Neuronal stem cell (in vitro differentiated cells): ENCODE results near the gene GRIN2D.

Experiments
- DNase-seq: peaks from one replicate; pipeline ENCODE4 v3.0.0-alpha.2; 2013; ENCODE audit warnings: low spot score
- H2AFZ ChIP-seq: one replicate; pipeline ENCODE4 v1.6.1; 2013; ENCODE audit warnings: mild to moderate bottlenecking, low read length, inconsistent platforms
- H2AK5ac ChIP-seq: 2 replicates; pipeline ENCODE4 v1.6.1; 2013; ENCODE audit warnings: low read depth, mild to moderate bottlenecking, inconsistent platforms, low read length, moderate library complexity, mixed read lengths
- H2BK120ac ChIP-seq: 2 replicates; pipeline ENCODE4 v1.6.1; 2013; ENCODE audit warnings: low read depth, mild to moderate bottlenecking, inconsistent platforms, low read length, moderate library complexity, mixed read lengths
- H2BK12ac ChIP-seq: one replicate; pipeline ENCODE4 v1.6.1; 2013; ENCODE audit warnings: low read length, inconsistent platforms
- H2BK15ac ChIP-seq: 2 replicates; pipeline ENCODE4 v1.6.1; 2013; ENCODE audit warnings: mild to moderate bottlenecking, low read length, inconsistent platforms, mixed read lengths
- H2BK5ac ChIP-seq: one replicate; pipeline ENCODE4 v1.6.1; 2013; ENCODE audit warnings: inconsistent platforms, mild to moderate bottlenecking, low read length, moderate library complexity
- H3K14ac ChIP-seq: one replicate; pipeline ENCODE4 v1.6.1; 2013; ENCODE audit warnings: low read length, inconsistent platforms
- H3K18ac ChIP-seq: 2 replicates; pipeline ENCODE4 v1.6.1; 2013; ENCODE audit warnings: low read length, inconsistent platforms
- H3K23ac ChIP-seq: 2 replicates; pipeline ENCODE4 v1.6.1; 2013; ENCODE audit warnings: low read depth, mild to moderate bottlenecking, mixed read lengths, low read length, inconsistent platforms; ENCODE audit not compliant: poor library complexity
- H3K27ac ChIP-seq: replicated peaks from 3 replicates; pipeline ENCODE4 v1.5.1; 2013; ENCODE audit warnings: low read length, inconsistent platforms
- H3K27me3 ChIP-seq, 3 experiments: 2 replicates each; pipeline ENCODE4 v1.6.1; 2013; ENCODE audit warnings: low read length in 3 of 3, mild to moderate bottlenecking in 2 of 3, inconsistent platforms in 1 of 3, low read depth in 1 of 3, mixed read lengths in 1 of 3, moderate library complexity in 1 of 3; ENCODE audit not compliant: control insufficient read depth in 3 of 3, insufficient read depth in 3 of 3
- H3K36me3 ChIP-seq, 2 donors: replicated peaks in 1 of 2; 2 replicates each; pipeline ENCODE4 v1.6.1; 2013; ENCODE audit warnings: low read length in 2 of 2; ENCODE audit not compliant: control insufficient read depth in 2 of 2, insufficient read depth in 2 of 2
- H3K4ac ChIP-seq: 2 replicates; pipeline ENCODE4 v1.6.1; 2013; ENCODE audit warnings: inconsistent platforms, mild to moderate bottlenecking, low read length, moderate library complexity
- H3K4me1 ChIP-seq, 2 donors: 1 replicate in 1 of 2; 2 replicates in 1 of 2; pipeline ENCODE4 v1.6.1; 2013; ENCODE audit warnings: low read length in 2 of 2, low read depth in 1 of 2; ENCODE audit not compliant: control insufficient read depth in 2 of 2, insufficient read depth in 1 of 2
- H3K4me2 ChIP-seq: one replicate; pipeline ENCODE4 v1.6.1; 2013; ENCODE audit warnings: mild to moderate bottlenecking, low read length, inconsistent platforms; ENCODE audit not compliant: insufficient read depth, poor library complexity, severe bottlenecking
- H3K4me3 ChIP-seq, 2 donors: 2 replicates each; pipeline ENCODE4 v1.5.1; 2013; ENCODE audit warnings: low read length in 2 of 2, mild to moderate bottlenecking in 2 of 2, inconsistent platforms in 1 of 2, moderate library complexity in 1 of 2
- H3K79me1 ChIP-seq: one replicate; pipeline ENCODE4 v1.6.1; 2013; ENCODE audit warnings: low read depth, mild to moderate bottlenecking, inconsistent platforms, low read length, moderate library complexity
- H3K9ac ChIP-seq: one replicate; pipeline ENCODE4 v1.6.1; 2013; ENCODE audit warnings: mild to moderate bottlenecking, low read depth, low read length, inconsistent platforms; ENCODE audit not compliant: poor library complexity
- H3K9me3 ChIP-seq, 2 donors: replicated peaks in 1 of 2; 2 replicates each; pipeline versions ENCODE3 to v1.6.1; 2013; ENCODE audit warnings: low read length in 2 of 2, mild to moderate bottlenecking in 2 of 2, inconsistent platforms in 1 of 2, low read depth in 1 of 2, mixed read lengths in 1 of 2, moderate library complexity in 1 of 2; ENCODE audit not compliant: control insufficient read depth in 2 of 2, insufficient read depth in 1 of 2
- H4K8ac ChIP-seq: one replicate; pipeline ENCODE4 v1.6.1; 2013; ENCODE audit warnings: low read depth, mild to moderate bottlenecking, inconsistent platforms, low read length, moderate library complexity
- H4K91ac ChIP-seq: one replicate; pipeline ENCODE4 v1.6.1; 2013; ENCODE audit warnings: low read length, low read depth, mild to moderate bottlenecking, inconsistent platforms; ENCODE audit not compliant: poor library complexity
- WGBS, 2 donors: extraction: QIAGEN DNeasy Blood & Tissue Kit; methylation state at CpG; one replicate each; pipeline ENCODE4 v1.1.7; 2013; ENCODE audit warnings: missing lambda C conversion rate in 2 of 2, mixed read lengths in 1 of 2; ENCODE audit not compliant: insufficient read length in 2 of 2, insufficient replicate concordance in 1 of 2; ENCODE audit errors: extremely low coverage in 2 of 2; 5-methylcytosine and 5-hydroxymethylcytosine counted together

Gene GRIN2D

DNA sequence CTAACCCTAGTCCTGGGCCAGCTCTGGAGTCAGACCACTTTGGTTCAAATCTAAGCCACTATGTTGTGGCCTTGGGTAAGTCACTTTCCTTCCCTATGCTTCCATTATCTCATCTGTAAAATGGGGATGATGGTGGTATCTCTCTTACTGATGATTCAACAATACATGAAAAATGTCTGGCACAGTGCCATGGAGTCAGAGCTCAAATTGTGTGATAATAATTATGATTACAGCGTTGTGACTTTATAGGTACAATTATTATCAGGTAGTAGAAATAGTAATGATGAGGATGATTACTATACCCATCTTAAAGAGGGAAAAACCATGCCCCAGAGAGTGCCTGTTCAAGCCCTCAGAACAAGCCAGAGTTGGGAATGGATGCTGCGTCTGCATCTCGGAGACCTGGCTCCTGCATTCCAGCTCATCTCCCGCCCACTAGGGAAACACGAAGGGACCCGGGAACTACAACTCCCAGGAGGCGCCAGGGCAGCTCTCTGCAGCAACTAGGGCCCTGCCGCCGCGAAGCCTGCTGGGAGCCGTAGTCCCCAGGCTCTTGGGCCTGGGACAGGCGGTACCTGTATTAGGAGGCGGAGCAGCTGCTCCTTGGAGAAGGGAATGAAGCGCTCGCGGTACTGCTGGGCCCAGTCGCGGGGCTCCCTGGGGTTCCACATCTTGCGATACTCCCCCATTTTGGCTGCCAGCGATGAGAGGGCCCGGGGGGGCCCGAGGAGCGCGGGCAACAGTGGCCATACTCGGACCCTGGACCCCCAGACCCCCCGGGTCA, 30.6 kb upstream of the GRIN2D start:
- Histone ChIP-seq H3K4me2 (peak overlapping the region; percentile 94), H3K36me3 (no peaks in the 10 kb centered on the region), H3K4me3 (peak overlapping the region; percentile 66 to 70), H4K8ac (no peak overlapping the region), H4K91ac (no peak overlapping the region), H3K9me3 (peaks cover 0 to 4% of the 10 kb centered on the region in 2 donors), H3K14ac (no peak overlapping the region), H3K4ac (no peak overlapping the region), H3K23ac (no peak overlapping the region), H2BK5ac (no peak overlapping the region), H3K4me1 (peaks cover 3 to 9% of the 10 kb centered on the region in 2 donors), H2BK12ac (no peak overlapping the region), H2AFZ (peak overlapping the region; percentile 90), H2AK5ac (peak overlapping the region; percentile 87), H2BK15ac (peak overlapping the region; percentile 70), H3K27me3 (peaks cover 0 to 12% (median 0%) of the 10 kb centered on the region in 3 experiments), H3K18ac (peak overlapping the region; percentile 94), H2BK120ac (peak overlapping the region; percentile 19), H3K9ac (peak overlapping the region; percentile 79), H3K79me1 (no peaks in the 10 kb centered on the region), H3K27ac (peak overlapping the region; percentile 72)
- WGBS, 2 donors = no CpG with 5 or more reads among the region's 26 CpGs
- peak; percentile 90 for DNase-seq

DNA sequence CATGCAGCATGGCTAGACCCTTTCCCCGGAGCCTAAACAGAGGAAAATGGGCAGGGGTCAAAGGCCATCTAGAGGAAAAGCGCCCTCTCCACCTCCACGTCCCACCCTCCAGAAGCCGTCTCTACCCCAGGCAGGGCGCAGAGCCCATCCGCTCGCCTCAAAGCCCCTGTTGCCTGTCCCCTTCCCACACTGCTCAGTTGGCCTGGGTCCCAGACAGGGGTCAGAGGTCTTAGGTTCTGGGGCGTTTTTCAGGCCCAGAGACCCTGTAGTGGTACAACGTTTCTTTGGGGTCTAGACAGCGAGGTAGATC, 30.0 kb upstream of the GRIN2D start:
- no peak for DNase-seq
- H3K79me1 ChIP-seq = no peaks in the 10 kb centered on the region
- H3K23ac ChIP-seq = no peak overlapping the region
- H2BK5ac ChIP-seq = no peak overlapping the region
- peak overlapping the region; percentile 72 for H3K27ac ChIP-seq
- H3K4me2 ChIP-seq = peak overlapping the region; percentile 94
- H3K36me3 ChIP-seq = no peaks in the 10 kb centered on the region
- peak overlapping the region; percentile 94 for H3K18ac ChIP-seq
- peak overlapping the region; percentile 87 for H2AK5ac ChIP-seq
- WGBS, 2 donors = no CpG with 5 or more reads among the region's 10 CpGs
- no peak overlapping the region for H3K4ac ChIP-seq
- peak overlapping the region; percentile 79 for H3K9ac ChIP-seq
- H2BK120ac ChIP-seq = peak overlapping the region; percentile 19
- H2AFZ ChIP-seq = peak overlapping the region; percentile 90
- peaks cover 0 to 7% (median 0%) of the 10 kb centered on the region in 3 experiments for H3K27me3 ChIP-seq
- peak overlapping the region; percentile 49 for H3K14ac ChIP-seq
- H4K8ac ChIP-seq = no peak overlapping the region
- peaks cover 0 to 4% of the 10 kb centered on the region in 2 donors for H3K9me3 ChIP-seq
- peak overlapping the region; percentile 66 to 70 for H3K4me3 ChIP-seq
- H2BK15ac ChIP-seq = peak overlapping the region; percentile 70
- H4K91ac ChIP-seq = no peak overlapping the region
- peaks cover 3 to 9% of the 10 kb centered on the region in 2 donors for H3K4me1 ChIP-seq
- H2BK12ac ChIP-seq = no peak overlapping the region

DNA sequence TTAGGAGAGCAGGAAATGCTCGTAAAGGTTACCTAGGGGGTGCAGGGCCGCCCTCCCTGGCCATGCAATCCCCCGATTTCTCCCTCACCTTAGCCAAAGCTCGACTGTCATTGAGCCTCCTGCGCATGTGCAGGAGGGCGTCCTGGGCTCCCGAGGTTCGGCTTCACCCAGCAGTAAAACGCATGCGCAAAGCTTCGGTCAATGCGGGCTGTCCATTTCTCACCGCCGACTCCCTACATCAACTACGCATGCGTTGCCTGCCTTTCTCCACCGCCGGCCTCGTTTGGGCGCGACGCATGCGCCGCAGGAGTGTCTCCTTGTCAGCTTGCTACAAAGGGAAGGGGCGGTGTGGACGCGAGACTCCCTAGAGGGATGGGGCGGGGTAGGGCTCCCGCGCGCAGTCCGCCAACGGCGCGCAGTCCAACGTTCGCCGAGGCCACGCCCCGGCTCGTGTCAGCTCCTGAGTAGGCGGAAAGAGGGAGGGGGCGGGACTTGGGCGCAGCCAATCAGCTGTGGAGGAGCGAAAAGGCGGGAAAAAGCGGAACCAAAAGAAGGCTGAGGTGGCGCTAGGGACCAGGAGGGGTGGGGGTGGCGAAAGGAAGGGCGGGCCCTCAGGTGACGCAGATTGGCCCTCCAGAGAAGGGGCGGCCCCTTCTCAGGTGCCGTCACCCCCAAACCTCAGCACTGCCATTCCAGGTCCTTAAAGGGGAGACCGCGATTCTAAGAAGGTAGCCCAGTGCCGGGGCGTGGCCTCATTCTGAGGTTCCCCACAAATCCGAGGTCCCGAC, 29.5 kb upstream of the GRIN2D start, which contains the start of the genes SYNGR4 and TMEM143:
SYNGR4 (plus strand) TSS at position 558 of the 788 bp plus-strand sequence. CDS start 1,476 bp downstream, outside the sequence.
TMEM143 (minus strand) TSS at position 131 of the 788 bp plus-strand sequence; CDS start at position 111, 20 bp downstream.
- peaks cover 3 to 9% of the 10 kb centered on the region in 2 donors for H3K4me1 ChIP-seq
- no peak within 1 kb of the TSS for H3K23ac ChIP-seq
- H3K4me3 ChIP-seq = peak within 1 kb of the TSS; percentile 66 to 70
- peak within 1 kb of the TSS; percentile 79 for H3K9ac ChIP-seq
- DNase-seq = peak; percentile 100
- no peaks in the 10 kb centered on the region for H3K36me3 ChIP-seq
- peak within 1 kb of the TSS; percentile 19 for H2BK120ac ChIP-seq
- H3K18ac ChIP-seq = peak within 1 kb of the TSS; percentile 94
- peak within 1 kb of the TSS; percentile 49 for H3K14ac ChIP-seq
- no peak within 1 kb of the TSS for H2BK5ac ChIP-seq
- H4K91ac ChIP-seq = no peak within 1 kb of the TSS
- WGBS, 2 donors = no CpG with 5 or more reads among the region's 59 CpGs
- peaks cover 0 to 4% of the 10 kb centered on the region in 2 donors for H3K9me3 ChIP-seq
- peak within 1 kb of the TSS; percentile 72 for H3K27ac ChIP-seq
- H2BK15ac ChIP-seq = peak within 1 kb of the TSS; percentile 70
- H4K8ac ChIP-seq = peak within 1 kb of the TSS; percentile 26
- H3K79me1 ChIP-seq = no peaks in the 10 kb centered on the region
- H2AK5ac ChIP-seq = peak within 1 kb of the TSS; percentile 93
- H3K4ac ChIP-seq = peak within 1 kb of the TSS; percentile 68
- H3K27me3 ChIP-seq = peaks cover 0 to 7% (median 0%) of the 10 kb centered on the region in 3 experiments
- peak within 1 kb of the TSS; percentile 94 for H3K4me2 ChIP-seq
- H2AFZ ChIP-seq = peak within 1 kb of the TSS; percentile 90
- no peak within 1 kb of the TSS for H2BK12ac ChIP-seq
